ENCODE data around the gene HPSE.
"Not testable (repeated sequence)": the region's sequence is repeated elsewhere in the genome, so short reads cannot be mapped to it uniquely, and the experiment has no call there.

HPSE gene

DNA sequence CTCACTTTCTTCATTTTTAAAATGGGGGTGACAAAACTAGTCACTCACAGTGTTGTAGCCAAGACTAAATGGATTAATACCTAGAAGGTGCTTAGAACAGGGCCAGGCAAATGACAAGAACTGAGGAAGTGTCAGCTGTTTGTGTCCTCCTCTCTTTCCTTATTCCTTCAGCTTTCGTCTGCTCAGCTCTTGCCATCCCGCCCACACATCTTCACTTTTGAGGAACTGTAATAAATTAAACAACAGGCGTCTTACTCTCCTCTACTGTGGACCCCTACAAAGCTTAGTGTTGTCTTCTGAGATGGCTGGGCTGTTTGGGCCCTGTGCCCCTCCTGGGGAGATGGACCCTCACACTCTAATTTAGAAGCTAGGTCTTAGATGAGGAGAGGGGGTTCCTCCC is 2.7 kb downstream of the HPSE start:
- no peak for DNase-seq (ENCODE audit: low spot score)

DNA sequence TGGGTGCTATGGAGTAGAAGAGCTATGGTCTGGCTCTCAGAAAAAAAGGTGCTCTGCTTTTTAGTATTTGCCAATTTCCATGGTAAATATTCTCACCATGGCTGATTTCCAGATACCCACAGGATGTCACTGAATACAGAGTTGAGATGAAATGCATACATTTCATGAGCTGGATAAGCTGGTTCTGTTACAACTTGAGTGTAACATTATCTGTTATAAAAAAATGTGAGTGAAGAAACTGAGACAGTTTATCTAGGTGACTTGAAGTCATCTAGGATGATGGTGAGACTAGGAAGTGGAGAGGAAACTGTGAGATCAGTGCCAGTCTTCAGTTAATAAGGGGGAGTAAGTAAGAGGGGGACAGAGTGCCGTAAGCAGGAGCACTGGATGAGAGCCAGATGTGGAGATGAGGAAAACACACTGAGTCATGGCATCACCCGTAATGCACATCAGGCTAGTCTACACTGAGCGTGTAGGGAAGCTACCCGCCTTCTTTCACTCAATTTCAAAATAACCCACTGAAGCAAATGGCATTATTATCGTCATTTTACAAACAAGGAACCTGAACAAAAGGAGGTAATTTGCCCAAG is 5.0 kb downstream of the HPSE start:
- no peak for DNase-seq (ENCODE audit: low spot score)

DNA sequence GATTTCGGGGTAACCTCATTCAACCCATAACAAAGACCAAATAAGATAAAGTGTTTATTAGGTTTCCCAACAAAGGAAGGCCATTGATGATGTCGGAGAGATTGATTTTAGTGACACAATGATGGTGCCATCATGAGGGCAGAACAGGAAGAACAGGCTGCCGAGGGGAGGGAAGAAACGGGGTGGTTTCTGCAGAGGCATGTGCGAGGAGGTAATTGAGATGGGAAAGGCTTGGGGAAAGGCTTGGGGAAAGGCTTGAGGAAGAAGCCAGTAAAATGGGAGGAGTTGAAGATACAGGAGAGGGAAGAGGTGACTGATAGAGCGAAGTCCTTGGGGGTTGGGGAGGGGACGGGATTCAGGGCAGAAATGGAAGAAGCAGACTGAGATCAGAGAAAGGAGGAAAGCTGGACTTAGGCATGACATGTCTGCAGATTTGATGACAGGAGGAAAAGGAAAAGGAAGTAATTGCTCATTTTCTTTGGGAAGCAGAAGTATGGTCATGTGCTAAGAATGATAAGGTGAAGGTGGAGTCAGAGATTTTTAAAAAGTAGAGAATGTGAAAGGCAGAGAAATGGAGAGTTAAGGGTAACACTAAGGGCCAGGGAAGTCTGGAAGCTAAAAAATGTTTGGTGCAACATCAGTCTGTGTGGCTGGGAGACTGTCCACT is 6.0 kb downstream of the HPSE start:
- DNase-seq (ENCODE audit: low spot score): no peak

DNA sequence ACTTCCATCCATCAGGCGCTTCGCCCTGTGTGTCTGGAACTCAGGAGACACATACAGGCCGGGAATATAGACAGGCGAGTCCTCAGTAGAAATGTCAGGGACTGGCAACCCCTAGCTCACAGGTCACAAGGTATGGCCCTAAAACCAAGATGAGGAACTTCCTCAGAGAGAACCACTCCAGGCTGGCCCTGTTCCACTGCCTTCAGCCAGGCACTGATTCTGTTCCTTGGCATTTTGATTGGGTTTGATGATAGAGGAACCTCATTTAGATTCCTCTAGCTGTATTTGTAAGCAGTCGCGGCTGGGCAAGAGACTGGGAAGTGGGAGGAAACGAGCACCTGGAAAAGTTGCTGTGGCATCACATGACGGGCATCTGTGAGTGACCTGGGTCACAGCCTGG is 8.1 kb downstream of the HPSE start:
- no peak for DNase-seq (ENCODE audit: low spot score)

DNA sequence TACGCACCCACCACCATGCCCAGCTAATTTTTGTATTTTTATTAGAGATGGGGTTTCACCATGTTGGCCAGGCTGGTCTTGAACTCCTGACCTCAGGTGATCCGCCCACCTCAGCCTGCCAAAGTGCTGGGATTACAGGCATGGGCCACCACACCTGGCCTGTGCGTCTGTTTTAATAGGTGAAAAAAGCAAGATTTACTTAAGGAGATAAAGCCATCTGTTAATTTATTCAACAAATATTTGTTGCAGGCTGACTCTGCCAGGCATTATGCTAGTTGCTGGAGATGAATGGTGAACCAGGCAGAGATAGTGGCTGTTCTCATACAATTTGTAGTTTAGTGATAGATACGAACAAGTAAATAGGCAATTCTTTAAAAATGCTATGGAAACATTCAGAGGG is 9.3 kb downstream of the HPSE start:
- not testable (repeated sequence) for DNase-seq (ENCODE audit: low spot score)

DNA sequence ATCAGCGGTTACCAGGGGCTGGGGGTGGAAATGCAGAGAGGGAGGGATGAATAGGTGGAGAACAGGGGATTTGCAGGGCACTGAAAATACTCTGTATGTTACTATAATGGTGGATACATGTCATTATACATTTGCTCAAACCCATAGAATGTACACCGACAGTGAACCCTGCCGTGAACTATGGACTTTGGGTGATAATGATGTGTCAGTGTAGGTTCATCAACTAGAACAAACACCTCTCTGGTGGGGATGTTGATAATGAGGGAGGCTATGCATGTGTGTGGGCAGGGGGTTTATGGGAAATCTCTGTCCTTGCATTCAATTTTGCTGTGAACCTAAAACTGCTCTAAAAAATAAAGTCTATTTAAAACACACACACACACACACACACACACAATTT is 11.5 kb downstream of the HPSE start:
- no peak for DNase-seq (ENCODE audit: low spot score)

DNA sequence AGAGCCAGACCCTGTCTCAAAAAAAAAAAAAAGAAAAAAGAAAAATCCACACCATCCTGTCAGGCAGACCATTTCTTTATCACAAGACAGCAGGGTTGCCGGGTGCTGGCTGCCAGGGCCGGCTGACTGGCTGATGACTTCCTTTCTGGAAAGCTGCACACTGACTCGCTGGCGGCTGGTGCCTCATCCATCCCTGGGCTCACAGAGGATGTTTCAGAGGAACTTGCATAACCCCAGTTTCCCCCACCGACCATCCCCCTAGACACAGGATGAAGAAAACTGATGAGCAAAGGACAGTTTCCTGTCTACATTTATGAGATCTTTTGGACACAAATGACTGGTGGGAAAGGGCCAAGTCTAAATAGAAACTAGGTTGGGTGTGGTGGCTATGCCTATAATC is 14.1 kb downstream of the HPSE start:
- DNase-seq (ENCODE audit: low spot score): no peak

DNA sequence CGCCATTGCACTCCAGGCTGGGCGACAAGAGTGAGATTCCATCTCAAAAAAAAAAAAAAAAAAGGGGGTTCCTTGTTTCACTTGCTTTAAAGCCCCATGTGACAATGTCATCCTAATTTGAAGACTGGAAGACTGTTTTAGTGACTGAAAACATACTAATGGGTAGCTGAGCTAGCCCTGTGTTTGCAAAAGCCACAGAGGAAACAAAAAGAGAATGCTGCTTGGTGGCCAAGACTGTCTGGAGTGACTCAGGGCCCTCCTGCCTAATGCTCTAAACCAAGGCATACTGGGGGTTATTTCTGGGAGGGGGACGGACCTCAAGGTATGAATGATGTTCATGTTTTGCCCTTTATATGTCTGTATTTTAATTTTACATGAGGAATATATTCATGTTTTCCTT is 16.0 kb downstream of the HPSE start:
- DNase-seq (ENCODE audit: low spot score): no peak

DNA sequence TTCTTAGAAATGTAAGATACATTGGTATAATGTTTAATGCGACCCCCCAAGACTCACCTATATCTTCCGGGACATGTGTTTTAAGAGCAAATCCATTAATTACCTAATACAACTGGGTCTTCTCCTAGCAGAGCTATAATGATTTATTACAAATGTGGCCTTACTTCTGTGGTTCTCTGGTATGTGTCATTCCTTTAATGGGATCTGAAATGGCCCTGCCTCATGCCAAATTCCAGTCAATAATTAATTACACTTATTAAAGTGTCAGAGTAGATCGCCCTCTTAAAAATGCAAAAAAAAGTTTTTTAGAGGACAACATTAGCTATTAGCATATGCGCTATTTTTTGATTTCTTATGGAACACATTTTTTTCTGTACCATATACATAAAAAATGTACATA is 17.0 kb downstream of the HPSE start:
- DNase-seq (ENCODE audit: low spot score): no peak

DNA sequence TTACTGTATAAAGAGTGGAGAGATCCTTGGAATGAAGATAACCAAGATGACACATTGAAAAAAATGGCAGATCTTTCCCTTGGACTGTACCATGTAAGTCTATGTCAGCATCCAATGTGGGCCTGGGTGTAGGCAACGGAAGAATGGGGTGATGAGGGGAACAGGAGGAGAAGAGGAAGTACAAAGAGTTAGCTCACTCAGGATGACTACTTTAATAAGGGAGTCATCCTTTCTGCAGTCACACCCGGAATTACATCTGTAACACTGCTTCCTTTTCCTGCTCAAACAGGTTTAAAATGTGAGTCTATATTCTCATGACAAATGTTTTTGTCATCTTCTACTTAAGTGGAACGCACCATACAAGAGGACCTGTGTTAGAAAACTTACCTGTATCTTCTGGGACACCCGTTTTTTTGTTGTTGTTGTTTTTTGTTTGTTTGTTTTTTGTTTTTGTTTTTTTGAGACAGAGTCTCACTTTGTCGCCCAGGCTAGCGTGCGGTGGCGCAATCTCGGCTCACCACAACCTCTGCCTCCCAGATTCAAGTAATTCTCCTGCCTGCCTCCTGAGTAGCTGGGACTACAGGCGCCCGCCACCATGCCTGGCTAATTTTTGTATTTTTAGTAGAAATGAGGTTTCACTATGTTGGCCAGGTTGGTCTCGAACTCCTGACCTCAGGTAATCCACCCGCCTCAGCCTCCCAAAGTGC is 18.0 kb downstream of the HPSE start:
- no peak for DNase-seq (ENCODE audit: low spot score)

DNA sequence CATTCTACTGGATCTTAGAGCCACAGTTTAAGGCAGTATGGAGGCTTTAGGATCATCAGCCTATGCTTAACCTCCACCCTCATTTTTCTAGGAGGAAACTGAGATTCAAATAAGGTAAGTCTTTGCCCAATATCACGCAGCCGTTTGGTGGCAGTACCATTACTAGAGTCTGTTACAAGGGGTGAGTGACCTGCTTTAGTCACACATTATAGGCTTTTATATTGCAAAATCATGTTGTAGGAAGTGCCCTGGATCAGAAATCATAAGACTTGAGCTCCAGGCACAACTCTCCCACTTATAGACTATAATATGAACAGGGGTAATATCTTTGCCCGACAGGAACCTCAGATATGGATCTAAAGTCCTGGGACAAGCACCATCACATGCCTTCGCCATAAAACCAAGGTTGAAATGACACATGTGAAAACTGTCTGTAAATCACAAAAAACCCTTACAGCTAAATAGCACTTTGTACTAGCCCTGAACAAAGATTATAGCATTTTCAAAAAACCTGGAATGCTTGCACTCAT is 19.2 kb downstream of the HPSE start:
- DNase-seq (ENCODE audit: low spot score): no peak

DNA sequence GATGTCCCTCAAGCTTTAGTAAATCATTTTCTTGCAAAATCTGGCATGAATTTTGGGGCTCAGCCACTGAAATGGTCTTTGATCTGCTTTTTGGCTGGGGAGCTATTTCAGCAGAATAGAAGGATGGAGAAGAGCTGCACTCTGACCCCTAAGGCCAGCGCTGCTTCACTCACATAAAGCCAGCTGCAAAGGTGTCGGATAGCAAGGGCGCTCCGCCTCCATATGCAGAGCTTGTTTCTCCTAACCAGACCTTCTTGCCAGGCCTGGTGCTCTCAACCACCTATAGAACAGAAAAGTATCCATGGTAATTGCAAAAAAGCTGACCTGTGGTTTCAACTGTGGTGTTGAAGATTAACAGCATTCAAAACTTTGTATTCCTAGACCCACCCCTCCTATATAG is 26.0 kb downstream of the HPSE start:
- DNase-seq (ENCODE audit: low spot score): no peak

DNA sequence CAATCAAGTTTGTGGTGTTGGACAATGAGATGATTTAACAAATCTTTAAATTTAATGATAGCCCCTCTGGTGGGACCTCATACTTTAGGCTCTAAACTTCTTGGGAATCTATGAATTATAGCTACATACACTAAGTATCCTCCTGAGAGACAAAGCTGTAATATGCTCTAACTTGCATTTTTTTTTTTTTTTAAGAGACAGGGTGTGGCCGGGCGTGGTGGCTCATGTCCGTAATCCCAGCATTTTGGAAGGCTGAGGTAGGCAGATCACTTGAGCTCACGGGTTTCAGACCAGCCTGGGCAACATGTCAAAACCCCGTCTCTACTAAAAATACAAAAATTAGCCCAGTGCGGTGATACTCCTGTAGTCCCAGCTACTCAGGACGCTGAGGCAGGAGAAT is 26.7 kb downstream of the HPSE start:
- no peak for DNase-seq (ENCODE audit: low spot score)

DNA sequence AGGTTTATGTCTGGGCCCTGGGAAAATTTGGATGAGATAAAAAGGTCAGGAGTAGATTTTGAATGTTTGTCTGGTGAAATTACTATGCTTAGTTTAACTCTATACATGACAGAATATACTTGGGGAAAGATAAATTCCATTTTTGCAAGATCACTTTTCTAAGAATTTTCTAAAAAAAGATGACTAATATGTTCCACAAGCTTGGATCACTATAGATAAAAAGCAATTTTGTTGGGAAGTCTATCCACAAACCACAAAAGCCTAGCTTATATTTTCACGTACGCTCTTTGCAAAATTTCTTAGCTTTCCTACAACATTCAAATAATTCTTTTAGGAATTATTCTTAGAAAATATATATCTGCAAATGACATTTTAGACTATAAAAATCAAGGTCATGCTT is 29.5 kb downstream of the HPSE start:
- no peak for DNase-seq (ENCODE audit: low spot score)

DNA sequence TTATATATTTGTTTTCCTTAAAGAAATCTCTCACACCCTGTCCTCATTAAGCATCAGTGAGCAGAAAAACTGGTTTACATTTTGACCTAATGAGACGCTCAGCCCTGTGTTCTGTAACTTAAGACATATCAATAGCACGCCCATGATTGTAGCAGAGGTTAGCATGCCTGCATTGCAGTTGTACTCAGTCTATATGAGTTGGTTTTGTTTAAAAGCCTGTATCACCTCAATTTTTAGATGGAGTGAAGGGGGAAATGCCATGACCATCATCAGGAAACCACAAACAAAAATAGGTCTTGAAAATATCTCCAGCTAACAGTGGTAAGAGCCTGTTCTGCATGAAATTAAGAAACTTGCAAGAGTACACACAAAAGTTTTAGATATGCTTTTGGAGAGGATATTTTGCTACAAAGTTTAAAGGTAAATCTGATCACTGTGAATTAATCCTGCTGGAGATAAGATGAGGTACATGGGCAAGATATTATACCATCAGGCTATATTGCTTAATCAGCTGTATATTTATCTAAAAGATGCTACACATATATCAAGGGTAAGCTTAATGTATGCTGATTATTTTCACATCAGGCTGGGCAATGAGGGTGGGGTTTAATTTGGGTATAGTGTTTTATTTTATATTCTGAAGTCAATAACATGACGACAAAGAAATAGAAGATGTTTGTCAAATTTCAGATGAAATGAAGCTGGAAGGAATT is 36.9 kb downstream of the HPSE start:
- no peak for DNase-seq (ENCODE audit: low spot score)

DNA sequence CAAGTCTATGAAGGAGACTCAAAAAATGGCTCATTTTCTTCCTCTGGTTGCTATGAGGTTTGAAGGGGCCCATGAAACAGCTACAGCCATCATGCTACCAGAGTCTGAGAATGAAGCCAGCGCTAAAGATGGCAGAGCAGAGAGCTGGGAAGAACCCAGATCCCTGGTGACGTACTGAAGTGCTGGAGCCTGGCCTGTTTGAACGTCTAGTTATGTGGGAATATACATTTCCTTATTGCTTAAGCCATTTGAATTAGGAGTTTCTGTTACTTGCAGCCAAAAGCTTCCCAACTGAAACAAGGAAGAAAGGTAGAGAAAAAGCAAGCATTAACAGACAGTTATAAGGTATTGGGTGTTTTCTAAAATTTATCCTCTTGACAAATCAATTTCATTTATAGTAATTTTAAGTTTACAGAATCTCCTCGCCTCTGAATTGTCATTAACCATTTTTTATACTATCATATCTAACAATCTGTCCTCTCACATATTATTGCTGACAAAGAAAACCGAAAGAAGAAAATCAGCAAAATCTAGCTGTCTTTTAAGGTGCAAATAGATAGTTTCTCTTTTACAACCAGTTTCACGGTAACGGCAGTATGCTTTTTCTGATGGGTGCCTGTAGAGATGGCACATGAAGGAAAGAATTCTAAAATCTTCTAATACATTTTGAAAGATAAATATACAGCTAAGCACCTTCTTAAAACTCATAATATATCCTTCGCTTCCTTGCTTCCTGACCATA is 41.2 kb downstream of the HPSE start:
- DNase-seq (ENCODE audit: low spot score): no peak

DNA sequence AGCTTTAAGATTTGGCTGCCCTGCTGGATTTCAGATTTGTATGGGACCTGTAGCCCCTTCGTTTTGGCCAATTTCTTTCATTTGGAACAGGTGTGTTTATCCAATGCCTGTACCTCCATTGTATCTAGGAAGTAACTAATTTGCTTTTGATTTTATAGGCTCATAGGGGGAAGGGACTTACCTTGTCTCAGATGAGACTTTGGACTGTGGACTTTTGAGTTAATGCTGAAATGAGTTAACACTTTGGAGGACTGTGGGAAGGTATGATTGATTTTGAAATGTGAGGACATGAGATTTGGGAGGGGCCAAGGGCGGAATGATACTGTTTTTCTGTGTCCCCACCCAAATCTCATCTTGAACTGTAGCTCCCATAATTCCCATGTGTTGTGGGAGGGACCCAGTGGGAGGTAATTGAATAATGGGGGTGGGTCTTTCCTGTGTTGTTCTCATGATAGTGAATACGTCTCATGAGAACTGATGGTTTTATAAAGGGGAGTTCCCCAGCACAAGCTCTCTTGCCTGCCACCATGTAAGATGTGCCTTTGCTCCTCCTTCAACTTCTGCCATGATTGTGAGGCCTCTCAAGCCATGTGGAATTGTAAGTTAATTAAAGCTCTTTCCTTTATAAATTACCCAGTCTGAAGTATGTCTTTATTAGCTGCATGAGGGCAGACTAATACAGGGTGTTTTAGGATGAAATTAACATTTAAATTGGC is 44.4 kb downstream of the HPSE start:
- not testable (repeated sequence) for DNase-seq (ENCODE audit: low spot score)

DNA sequence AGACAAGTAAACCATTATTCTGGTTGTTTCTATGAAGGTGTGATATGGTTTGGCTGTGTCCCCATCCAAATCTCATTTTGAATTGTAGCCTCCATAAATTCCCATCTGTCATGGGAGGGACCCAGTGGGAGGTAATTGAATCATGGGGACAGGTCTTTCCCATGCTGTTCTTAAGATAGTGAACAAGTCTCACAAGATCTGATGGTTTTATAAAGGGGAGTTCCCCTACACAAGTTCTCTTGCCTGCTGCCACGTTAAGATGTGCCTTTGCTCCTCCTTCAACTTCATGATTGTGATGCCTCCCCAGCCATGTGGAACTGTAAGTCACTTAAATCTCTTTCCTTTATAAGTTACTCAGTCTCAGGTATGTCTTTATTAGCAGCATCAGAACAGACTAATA is 46.3 kb downstream of the HPSE start:
- DNase-seq (ENCODE audit: low spot score): not testable (repeated sequence)

DNA sequence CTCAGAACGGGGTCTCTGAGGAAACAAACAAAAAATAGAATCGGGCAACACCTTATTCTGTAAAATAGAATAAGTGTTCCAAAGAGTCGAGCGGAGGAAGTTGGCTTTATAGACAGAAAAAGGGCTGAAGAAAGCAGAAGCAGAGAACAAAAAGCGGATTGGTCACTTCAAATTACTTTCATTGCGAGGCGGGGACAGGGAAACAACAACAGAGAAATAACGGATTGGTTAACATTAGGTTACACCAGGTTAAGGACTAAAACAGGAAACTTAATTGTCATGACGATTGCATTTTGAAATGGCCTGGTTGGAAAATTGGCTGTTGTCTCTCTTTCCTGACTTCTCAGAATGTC is 49.6 kb downstream of the HPSE start:
- peak; percentile 37 for DNase-seq (ENCODE audit: low spot score)

DNA sequence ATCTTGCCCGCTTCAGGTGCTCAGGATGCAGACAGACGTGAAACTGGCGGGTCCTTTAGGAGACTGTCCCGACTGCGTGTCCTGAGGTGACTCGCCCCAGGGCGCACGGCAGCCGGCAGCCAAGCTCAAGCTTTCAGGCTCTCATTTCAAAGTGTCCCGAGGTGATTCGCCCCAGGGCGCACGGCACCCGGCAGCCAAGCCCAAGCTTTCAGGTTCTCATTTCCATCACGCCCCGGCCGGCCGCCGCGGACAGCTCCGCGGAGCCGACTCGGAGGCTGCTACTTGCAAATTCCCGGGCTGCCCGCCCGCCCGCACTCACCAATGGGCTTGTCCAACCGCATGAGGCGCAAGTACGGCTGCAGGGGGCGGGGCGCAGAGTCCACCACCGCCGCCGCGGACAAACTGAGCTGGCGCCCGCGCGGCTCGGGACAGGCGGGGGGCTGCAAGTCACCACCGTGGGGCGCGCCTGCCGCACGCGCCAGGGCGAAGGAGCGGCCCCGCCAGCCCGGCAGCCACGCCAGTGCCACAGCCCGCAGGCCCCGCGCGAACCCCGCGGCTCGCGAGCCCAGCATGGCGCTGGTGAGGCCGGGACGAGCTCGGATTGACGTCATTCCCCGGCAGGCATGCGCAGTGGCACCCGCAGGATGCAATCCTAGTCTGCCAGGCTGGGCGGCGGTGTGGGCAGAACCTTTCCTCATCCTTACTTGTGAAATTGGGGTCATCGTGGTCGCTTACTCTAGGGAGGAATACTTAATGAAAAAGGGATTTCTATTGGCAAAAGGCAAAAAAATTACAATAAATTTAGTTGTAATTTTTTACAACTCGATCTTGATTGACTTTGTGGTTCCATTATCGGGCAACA is 50.2 kb downstream of the HPSE start, which contains the start of gene COQ2:
TSS of gene COQ2 (minus strand) at position 606 of the 862 bp plus-strand sequence. CDS start at position 572, 34 bp downstream.
- peak; percentile 93 for DNase-seq (ENCODE audit: low spot score)

Measured in LoVo (cell line).